GM18519 (cell line): ENCODE measurements around the gene TIAM2.
A peak's percentile ranks its signal among the peaks of the same experiment; 100 is the strongest.

ENCODE experiments used
- ATAC-seq: cut with Tn5 transposase; IDR thresholded peaks from one replicate; pipeline ENCODE4 v1.9.1; 2021; ENCODE audit warnings: mild to moderate bottlenecking, moderate library complexity; ENCODE audit not compliant: unreplicated experiment, low FRiP score

TIAM2 gene

GRCh38 chr6:155021680-155022079 is 26.6 kb downstream of the TIAM2 start:
- ATAC-seq = no peak

DNA sequence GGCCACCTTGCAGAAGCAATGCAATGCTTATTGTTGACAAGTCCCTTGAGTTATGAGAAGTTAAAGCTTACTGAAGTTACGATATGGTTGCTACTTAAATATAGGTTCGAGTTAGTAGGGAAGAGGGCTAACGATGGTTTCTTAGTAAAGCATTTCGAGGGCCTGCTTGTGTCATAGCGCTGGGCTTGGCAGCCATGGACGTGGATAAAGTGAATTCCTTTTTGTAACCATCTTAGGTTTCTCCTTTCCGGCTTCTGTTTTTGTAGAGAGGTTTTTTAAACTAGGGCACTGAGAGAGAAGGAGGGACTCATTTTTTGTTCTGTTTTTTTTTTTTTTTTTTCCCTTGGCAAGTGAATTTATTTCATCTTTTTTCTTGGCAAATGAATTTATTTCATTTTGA is 27.6 kb downstream of the TIAM2 start:
- no peak for ATAC-seq

DNA sequence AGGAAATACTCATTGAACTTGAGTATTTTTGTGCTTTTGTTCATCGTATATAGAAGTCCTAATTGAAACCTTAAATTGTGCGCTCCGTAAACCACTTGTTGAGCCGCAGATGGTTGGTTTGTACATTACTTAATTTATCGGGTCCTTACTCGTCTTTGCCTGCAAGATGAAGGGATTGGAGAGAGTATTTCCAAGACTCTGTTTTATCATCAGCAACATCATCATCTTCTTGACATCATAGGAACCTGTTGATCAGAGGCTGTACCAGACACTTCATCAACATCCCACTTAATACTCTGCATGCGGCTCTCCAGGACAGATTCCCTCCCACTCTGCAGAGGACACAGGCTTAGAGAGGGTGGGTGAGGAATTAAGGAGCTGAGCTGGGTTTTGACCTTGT is 28.6 kb downstream of the TIAM2 start:
- ATAC-seq = no peak

DNA sequence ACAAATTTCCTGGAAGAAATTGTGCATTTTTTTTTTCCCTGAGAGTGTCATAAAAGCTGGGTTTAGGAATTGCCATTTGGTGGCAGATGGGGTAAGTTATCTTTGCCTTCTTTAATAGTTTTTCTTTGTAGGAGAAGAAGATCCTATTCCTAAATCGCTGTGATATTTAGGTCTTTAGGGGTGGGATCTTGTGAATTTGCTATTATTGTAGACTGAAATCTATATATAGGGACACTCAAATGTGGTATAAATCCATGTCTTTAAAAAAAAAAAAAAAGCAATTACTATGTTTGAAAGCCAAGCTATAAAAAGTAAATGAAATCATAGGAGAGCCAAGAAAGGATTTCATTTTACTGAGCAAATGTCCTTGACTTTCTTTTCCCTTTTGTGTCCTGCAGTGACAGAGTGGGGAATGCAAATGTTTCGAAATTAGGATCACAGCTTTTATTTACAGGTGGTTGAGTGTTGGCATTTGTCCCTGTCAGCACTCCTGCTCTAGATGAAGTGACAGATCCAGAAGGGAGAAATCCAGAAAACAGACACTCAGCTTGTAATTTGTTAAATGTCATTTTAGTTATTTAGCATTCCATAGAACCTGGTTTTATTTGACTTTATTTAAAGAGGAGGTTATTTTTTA is 29.4 kb downstream of the TIAM2 start:
- ATAC-seq = no peak

DNA sequence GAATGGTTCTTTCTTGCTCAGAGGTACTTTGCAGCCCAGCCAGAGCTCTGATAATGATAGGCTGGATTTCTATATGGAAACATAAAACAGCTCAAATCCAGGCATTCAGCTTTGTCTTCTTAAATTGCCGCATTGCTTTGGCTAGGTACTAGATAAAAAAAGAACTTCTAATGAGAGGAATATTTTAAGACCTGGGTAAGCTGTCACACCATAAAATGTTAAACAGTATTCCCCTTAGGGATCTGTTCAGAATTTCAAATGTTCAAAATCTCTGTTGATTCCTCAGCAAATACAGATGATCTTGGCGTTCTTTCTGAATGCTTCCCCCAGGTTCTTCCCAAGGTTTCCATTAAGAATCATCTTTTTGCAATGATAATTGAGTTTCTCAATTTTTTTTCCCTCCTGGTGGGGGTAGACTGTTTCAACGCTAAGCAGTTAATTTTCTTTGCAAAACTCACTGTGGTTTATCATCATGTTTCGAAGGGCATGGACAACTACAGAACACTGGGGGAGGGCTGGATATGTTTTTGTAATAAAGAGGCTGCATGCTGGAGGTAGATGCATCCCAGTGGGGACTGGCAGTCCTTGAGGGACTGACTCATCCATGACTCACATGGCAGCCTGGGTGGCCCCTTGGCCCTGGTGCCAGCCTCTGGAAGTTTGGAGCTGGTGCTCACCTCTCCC is 31.0 kb downstream of the TIAM2 start:
- ATAC-seq = no peak

- ATAC-seq = no peak
Measured at GRCh38 chr6:155026706-155027045, 31.6 kb downstream of the TIAM2 start.

GRCh38 chr6:155030148-155030720 is 35.1 kb downstream of the TIAM2 start:
- no peak for ATAC-seq

DNA sequence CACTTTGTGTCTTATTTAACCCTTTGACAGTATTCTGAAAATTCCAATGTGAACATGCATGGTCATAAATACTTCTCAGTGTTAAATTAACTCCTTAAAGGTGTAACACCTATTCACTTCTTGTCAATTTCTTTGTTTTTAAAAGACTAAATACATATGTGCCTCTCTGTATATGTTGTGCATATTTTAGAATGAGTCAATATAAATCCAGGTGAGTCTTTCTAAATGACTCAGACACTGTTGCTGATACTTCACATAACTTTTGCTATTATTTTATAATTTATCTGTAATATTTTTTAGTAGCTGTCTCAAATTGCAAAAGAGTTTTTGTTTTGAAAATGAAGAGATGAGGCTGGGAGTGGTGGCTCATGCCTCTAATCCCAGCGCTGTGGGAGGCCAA is 36.0 kb downstream of the TIAM2 start:
- no peak for ATAC-seq

DNA sequence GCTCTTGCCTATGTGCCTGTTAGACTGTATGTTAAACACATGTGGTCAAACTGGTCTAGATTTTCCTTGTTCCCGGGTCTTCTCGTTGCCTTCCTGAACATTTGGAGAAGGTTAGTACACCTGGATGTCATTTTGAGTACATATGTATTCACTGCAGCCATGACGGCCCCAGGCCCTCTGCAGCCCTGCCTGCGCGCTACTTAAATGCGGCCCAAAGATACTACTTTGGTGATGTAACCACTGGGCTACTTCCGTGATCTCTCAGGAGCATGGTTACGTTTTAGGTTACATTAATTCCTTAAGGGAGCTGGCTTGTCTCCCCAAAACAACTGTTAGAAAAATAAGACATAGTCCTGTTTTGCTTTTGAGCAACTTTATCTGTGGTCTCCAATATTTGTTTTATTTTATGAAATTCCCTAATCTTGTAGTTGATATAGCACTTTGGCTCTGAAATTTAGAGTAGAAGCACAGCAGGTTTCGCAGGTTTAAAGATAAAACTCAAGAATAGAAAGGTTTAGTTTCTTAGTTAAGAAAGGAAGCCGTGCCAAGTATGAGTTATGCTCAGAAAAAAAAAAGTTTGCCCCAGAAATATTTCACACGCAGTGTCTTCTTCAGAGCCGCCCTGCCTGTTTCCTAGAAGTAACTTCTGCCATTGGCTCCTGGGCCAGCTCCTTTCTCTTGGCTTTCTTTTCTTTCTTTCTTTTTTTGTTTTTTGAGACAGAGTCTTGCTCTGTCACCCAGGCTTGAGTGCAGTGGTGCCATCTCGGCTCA is 38.1 kb downstream of the TIAM2 start:
- ATAC-seq = no peak

GRCh38 chr6:155036907-155037306 is 41.8 kb downstream of the TIAM2 start:
- ATAC-seq = no peak

- ATAC-seq = no peak
Measured at GRCh38 chr6:155038104-155038503, 43.0 kb downstream of the TIAM2 start.

GRCh38 chr6:155038527-155038926 is 43.4 kb downstream of the TIAM2 start:
- ATAC-seq = no peak

DNA sequence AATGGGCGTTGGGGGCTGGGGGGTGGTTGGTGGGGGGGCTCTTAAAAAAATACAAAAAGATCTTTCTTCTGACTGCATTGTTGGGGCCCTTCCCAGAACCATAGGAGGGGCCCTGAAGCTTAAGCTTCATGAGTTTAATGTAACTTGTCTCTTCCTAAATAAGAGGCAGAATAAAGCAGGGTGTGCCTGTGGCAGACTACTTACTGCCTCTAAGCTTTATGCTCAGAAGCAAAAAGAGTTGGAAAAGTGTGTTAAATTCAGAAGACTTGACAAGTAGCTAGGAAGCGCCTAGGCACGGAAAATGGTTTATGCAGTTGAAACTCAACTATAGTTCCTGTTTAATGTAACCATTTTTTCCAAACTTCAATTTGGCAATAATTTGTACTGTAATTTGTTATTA is 44.5 kb downstream of the TIAM2 start:
- ATAC-seq = no peak

- no peak for ATAC-seq
Measured at GRCh38 chr6:155040154-155040553, 45.0 kb downstream of the TIAM2 start.

DNA sequence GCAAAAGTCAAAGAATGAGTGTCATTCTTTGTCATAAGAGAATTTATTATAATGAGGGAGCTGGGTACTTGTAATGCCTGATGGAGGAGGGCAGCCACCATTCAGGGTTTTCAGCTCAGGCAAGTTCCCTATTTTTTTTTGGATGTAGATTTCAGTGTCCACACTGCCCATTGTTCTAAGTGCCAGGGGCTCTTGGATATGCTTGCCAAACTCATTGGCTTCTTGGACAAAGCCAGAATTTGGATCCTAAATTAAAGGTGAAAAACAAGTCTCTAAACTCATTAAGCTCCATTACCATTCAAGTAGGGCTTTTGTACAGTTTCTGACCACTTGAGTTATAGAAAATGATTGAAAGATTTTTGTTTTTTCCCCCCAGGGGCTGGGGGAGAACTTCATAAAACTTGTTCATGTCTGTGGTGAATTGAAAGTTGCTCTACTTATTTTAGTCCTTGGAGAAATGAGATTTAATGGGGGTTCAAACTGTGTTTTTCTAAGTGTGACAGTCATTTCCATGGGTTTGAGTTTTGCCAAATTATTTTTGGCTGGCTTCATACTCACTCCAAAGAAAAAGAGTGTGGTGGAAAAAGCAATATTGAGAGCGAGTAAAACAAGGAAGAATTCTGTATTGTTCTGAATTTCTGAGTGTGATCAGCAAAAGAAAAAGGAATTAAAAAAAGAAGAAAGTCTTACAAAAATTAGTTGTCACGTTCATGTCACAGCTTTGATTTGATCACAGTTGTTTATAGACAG is 46.0 kb downstream of the TIAM2 start:
- no peak for ATAC-seq

DNA sequence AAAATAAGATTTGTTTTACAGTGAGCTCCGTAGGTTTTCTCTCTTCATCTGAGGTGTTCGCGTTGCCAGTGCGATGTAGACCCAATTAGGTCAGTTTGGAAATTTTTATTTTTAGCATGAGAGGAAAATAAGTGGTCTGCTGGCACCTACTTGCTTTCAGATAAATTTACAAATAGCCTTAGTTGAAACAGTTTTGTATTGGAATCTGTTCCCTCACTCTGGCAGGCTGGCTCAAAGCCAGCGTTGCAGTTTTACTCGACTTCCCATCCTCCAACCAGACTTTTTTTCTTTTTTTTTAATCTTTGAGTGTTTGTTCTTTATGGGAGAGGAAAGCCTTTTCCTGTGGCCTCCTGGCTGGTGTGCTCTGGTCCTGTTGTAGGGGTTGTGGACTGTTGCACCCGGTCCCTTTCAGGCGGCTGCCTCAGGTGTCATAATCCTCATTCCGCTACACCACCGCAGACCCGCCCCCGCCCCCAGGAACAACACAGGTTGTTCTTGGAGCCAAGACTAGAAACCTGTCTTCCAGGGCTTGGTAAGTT is 46.7 kb downstream of the TIAM2 start:
- no peak for ATAC-seq

GRCh38 chr6:155042983-155043382 is 47.9 kb downstream of the TIAM2 start:
- ATAC-seq = no peak

- ATAC-seq = no peak
Measured at GRCh38 chr6:155045561-155046404, 50.7 kb downstream of the TIAM2 start.

DNA sequence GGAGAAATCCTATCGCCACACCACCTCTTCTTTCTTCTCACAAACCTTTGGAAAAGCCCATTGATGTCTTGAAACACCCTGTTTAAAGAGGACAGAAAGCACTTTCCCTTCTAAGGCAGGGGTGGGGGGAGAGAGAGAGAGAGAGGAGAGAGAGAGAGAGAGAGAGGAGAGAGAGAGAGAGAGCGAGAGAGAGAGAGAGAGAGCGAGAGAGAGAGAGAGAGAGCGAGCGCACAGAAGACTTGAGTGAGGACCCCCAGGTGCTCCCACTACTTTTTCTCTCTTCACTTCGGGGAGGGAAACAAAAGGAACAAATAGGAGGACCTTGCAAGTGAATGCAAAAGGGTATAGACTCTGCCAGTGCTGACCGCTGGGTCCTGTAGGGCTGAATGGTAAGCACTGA is 52.4 kb downstream of the TIAM2 start:
- no peak for ATAC-seq

DNA sequence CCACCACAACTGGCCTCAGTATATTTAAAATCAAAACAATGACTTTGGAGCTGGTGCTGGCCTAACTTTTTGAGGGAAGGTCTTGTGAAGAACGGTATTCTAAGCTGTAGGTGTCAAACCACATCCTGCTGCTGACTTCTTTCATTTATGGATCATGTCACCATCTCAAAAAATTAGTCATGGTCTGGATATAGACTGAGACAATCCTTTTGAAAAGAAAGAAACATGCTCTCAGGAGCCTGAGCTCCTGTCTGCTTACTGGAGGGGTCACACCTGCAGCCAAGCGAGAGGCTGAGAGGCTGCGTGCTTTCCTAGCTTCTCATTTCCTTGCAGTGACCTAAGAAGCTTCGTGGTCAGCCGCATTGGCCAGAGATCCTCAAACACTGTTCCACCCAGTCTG is 55.2 kb downstream of the TIAM2 start:
- ATAC-seq = peak; percentile 95
